K562 (cell line): ENCODE results near the gene RBM3. TPM values are rescaled to one million over a fixed set of nuclear protein-coding genes. Genes with fewer than 3 reads are reported as not detected.

ENCODE experiments used
- ETV6 ChIP-seq, 3 experiments: fragments of 150-350 bp in 1 of 3; sonication (generic) in 1 of 3; formaldehyde crosslinking in 1 of 3; IDR thresholded peaks; 2 replicates each; pipeline versions ENCODE4 v1.6.1 to v1.8.0; 2014 to 2022; ENCODE audit warnings: borderline replicate concordance in 2 of 3, low read depth in 2 of 3, antibody characterized with exemption in 1 of 3, low read length in 1 of 3, mild to moderate bottlenecking in 1 of 3, missing genetic modification reagents in 1 of 3
- EZH2 ChIP-seq: IDR thresholded peaks from 2 replicates; pipeline ENCODE4 v1.6.1; 2012; ENCODE audit warnings: low read depth, mild to moderate bottlenecking, inconsistent platforms, low read length, borderline replicate concordance
- GATA2 ChIP-seq: sonication (generic); formaldehyde crosslinking; IDR thresholded peaks from 2 replicates; pipeline ENCODE4 v1.4.0; 2020; ENCODE audit warnings: mild to moderate bottlenecking, missing genetic modification reagents
- GTF2F1 ChIP-seq: IDR thresholded peaks from 2 replicates; pipeline ENCODE4 v1.6.1; 2011; ENCODE audit warnings: low read depth, low read length, improper control_type of control experiment
- MED1 ChIP-seq: sonication (generic); formaldehyde crosslinking; IDR thresholded peaks from 2 replicates; pipeline ENCODE4 v1.8.1; 2023; ENCODE audit warnings: missing genetic modification reagents, borderline replicate concordance
- PCBP2 ChIP-seq: fragments of 200-400 bp; formaldehyde crosslinking; IDR thresholded peaks from 2 replicates; pipeline ENCODE4 v1.6.1; 2018; ENCODE audit warnings: low read length, low read depth, mild to moderate bottlenecking, moderate library complexity; ENCODE audit not compliant: poor library complexity, severe bottlenecking
- PRMT5 ChIP-seq: sonication (generic); formaldehyde crosslinking; IDR thresholded peaks from 2 replicates; pipeline ENCODE4 v1.5.0; 2020; ENCODE audit warnings: missing genetic modification reagents
- SAFB ChIP-seq: fragments of 200-400 bp; formaldehyde crosslinking; IDR thresholded peaks from 2 replicates; pipeline ENCODE4 v1.6.1; 2017; ENCODE audit warnings: low read depth, low read length, borderline replicate concordance
- TBP ChIP-seq: optimal IDR thresholded peaks from 2 replicates; pipeline ENCODE3; 2011; ENCODE audit warnings: low read depth, low read length, improper control_type of control experiment
- TCF7 ChIP-seq: sonication (generic); IDR thresholded peaks from 2 replicates; pipeline ENCODE4 v1.6.1; 2016; ENCODE audit warnings: antibody characterized with exemption, borderline replicate concordance
- polyA plus RNA-seq, 8 experiments: library from polyadenylated mRNA; depleted of rRNA in 4 of 8; stranded (reverse) in 5 of 8; unstranded in 3 of 8; fragments of >200 nt; fragmentation: Nextera tagmentation in 2 of 8; fragmentation: Illumina TruSeq in 1 of 8; extraction: Ambion mirVana in 2 of 8; extraction: Trizol in 1 of 8; gene quantifications; 2 replicates each; pipeline versions ENCODE4 v1.2.1 to v1.2.3, GENCODE V29; 2011 to 2014; ENCODE audit warnings: inconsistent platforms in 1 of 8, missing spikeins in 1 of 8
- total RNA-seq, 7 experiments: library from RNA; depleted of rRNA in 6 of 7; stranded (reverse); fragments of >200 nt in 6 of 7; fragmentation: Illumina TruSeq in 2 of 7; extraction: Trizol in 2 of 7; gene quantifications; 2 replicates each; pipeline versions ENCODE4 v1.2.1 to v1.2.3, GENCODE V29; 2011 to 2021; ENCODE audit warnings: low replicate concordance in 1 of 7
- TF ChIP-seq, protein P1 (sequence below): IDR thresholded peaks from 2 replicates; pipeline ENCODE4 v1.6.1; 2016; ENCODE audit warnings: missing genetic modification characterization, missing compliant biosample characterization

The RBM3 gene
- total and polyA plus RNA-seq, 9 of the 15 experiments (the other 6 are each of a cell fraction or from before 2014, with no cell fraction given): 70.3 to 272 (median 209) TPM

DNA sequence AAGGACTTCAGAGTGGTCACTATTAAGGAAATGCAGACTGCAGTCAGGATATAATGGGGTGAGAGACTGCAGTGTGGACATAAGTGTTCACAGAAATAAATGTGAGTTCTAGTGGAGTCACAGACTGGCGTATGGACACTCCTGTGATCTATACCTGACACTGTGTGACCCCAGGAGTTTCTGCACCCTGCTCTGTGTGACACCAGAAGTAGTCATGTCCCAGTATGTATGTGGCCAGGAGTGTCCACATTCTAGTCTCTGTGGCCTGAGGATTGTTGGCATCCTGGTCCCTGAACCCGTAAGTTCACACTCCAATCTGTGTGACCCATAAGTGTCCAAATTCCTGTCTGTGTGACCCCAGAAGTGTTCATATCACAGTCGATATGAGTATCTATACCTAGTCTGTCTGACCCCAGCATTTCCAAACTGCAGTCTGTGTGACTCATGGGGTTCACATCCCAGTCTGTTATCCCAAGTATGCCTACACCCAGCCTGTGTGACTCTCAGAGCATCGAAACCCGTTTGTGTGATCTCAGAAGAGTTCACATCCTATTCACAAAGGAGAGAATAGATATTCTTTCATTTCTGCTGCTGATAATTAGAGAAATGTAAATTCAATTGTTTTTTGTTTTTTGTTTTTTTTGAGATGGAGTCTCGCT lies 39.3 kb downstream of the RBM3 start (continued):
- TF ChIP-seq ETV6 (IDR thresholded peaks at IDR 0.05; ENCODE audit: borderline replicate concordance in 1 of 2, low read depth in 2 of 2, low read length in 1 of 2): no peak
- TF ChIP-seq ETV6 (CRISPR knock-in tag; IDR thresholded peaks at IDR 0.05; ENCODE audit: borderline replicate concordance): no peak
- TF ChIP-seq GATA2 (CRISPR knock-in tag): no peak
- TF ChIP-seq GTF2F1: no peak
- TF ChIP-seq, protein P1, sequence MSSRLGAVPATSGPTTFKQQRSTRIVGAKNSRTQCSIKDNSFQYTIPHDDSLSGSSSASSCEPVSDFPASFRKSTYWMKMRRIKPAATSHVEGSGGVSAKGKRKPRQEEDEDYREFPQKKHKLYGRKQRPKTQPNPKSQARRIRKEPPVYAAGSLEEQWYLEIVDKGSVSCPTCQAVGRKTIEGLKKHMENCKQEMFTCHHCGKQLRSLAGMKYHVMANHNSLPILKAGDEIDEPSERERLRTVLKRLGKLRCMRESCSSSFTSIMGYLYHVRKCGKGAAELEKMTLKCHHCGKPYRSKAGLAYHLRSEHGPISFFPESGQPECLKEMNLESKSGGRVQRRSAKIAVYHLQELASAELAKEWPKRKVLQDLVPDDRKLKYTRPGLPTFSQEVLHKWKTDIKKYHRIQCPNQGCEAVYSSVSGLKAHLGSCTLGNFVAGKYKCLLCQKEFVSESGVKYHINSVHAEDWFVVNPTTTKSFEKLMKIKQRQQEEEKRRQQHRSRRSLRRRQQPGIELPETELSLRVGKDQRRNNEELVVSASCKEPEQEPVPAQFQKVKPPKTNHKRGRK (tag): no peak
- TF ChIP-seq PCBP2: no peak
- no peak for TF ChIP-seq PRMT5 (CRISPR knock-in tag)
- TF ChIP-seq SAFB: no peak
- TF ChIP-seq TCF7: no peak
- TF ChIP-seq TBP: no peak
- no peak for TF ChIP-seq MED1 (CRISPR knock-in tag)
- TF ChIP-seq EZH2: no peak
